ENCODE measurements around the gene ZNF324.
A peak's percentile ranks its signal among the peaks of the same experiment; 100 is the strongest.
"Not testable (repeated sequence)": the region's sequence is repeated elsewhere in the genome, so short reads cannot be mapped to it uniquely, and the experiment has no call there.

ZNF324 gene

GRCh38 chr19:58507602-58508223 is 40.8 kb downstream of the ZNF324 start:
- DNase-seq = not testable (repeated sequence)

- DNase-seq = no peak
These were observed 42.8 kb downstream of the ZNF324 start for GRCh38 chr19:58509731-58510083.

- no peak for DNase-seq
These were observed 43.4 kb downstream of the ZNF324 start for GRCh38 chr19:58510084-58510862.

- DNase-seq = no peak
These were observed 44.7 kb downstream of the ZNF324 start, which contains the start of gene SLC27A5 for GRCh38 chr19:58511353-58512208. Gene SLC27A5 (minus strand): TSS chr19:58511992. CDS start chr19:58511955, 37 bp downstream.

DNA sequence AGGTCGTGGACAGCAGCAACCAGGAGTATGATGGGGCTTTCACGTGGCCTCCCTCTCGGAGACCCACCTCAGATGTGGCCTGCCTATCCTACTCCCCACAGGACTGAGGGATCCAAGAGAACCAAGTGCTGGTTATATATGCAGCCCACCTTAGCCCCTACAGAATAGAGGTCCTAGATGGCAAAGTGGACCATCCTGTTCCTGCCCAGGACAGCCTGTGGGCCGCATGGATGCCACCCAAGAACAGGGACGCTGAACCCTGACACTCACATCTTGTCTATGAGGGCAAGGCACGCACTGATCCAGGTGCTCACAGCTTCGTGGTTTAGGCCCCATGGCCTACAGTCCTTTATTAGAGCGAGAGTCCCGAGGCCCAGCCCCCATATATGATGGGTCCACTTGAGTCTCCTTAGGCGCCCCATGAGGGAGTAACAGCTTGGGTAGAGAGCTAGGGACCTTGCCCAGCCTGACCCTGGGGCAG is 46.4 kb downstream of the ZNF324 start:
- no peak for DNase-seq

GRCh38 chr19:58513694-58514563 is 47.0 kb downstream of the ZNF324 start:
- DNase-seq = peak; percentile 81 to 95 (median 90)

DNA sequence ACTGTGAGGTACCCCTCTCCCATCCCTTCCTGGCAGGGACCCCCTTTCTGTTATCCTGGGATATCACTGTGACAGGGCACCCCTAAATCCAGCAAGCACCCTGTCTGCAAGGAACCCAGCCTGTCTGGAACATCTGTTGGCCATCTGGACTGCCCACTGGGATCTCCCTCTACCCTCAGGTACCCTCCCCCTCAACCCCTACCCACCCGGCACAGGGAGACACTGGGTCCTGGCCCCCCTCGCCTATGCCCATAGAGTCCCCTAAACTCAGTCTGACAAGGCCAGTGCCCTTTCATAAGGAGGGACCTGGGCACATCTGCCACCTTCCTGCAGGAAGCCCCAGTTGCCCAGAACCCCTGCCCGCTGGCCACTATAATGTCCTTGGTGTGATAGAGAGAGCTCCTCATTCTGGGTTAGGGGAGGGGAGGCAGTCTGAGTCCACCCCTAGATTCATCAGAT is 47.7 kb downstream of the ZNF324 start:
- DNase-seq = no peak

GRCh38 chr19:58515259-58515658 is 48.4 kb downstream of the ZNF324 start:
- no peak for DNase-seq

- no peak for DNase-seq
These were observed 49.5 kb downstream of the ZNF324 start for GRCh38 chr19:58516246-58516836.

DNA sequence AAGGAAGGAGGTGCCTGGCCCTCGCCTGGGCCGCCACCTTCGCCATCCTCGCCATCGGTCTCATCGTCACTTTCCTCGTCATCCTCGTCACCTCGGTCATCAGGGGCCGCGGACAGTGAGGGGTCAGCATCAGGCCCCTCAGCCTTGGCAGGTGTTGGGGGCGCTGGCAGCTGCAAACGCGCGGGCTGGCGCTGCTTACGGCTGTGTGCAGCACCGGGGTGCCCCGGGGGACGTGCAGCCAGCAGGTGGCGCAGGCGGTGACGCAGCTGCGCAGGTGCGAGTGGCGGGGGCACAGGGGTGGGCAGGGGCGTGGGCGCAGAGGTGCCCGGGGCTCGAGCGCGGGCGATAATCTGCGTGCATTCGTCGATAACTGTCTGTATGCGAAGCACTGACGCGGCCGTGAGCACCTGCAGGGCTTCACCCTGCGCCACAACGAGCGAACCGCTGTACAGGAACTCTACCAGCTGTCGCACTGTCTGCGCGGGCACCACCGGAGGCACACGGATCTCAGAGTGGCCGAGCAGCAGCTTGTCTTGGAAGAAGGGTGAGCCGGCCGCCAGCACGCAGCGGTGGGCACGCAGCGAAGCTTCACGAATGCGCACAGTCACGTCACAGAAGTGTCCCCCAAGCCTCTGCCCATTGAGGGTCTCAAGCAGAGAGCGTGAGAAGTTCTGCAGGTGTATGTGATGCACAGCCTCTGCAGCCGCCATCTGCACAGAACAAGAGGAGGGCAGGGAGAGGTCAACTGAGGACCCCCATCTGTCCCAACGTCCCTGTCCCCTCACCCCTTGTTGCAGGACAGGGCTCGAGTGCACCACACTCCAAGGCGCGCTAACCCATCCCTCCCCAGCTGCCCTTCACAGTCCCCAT is 50.3 kb downstream of the ZNF324 start:
- no peak for DNase-seq

DNA sequence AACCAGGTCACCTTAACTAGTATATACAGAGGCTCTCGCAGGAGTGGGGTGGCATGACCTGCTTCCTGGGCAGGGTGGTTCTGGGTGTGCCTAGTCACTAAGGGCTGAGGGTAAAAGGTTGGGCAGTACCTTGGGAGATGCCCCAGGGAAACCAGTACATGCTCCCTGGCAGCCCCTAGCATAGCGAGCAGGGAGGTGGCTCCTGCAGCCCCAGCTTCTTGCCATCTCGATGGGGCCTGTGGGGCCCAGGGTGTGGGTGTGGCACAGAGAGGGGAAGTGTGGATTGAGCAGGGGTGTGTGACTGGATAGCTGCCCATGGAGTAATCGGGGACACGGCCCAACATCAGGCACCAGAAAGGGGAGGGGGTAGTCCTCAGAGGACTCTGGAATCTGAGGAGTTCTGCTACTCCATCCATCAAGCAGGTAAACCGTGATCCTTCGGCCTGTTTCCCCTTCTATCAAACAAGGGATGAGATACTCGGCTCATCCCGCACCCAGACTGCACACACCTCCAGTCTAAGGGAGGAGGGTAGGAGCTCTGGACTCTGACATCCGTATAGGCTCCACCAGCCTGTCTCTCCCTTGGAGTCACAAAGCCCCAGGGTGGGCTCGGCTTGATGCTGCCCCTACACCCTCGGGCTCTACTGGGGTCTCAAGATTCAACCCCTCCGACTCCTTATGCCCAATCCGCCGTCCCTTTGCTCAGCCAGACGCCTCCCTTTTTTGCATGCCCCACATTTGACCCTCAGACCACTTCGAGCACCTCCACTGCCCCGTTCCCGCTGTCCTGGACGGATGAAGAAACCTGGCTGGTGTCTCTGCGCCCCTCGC is 51.6 kb downstream of the ZNF324 start:
- DNase-seq = no peak

DNA sequence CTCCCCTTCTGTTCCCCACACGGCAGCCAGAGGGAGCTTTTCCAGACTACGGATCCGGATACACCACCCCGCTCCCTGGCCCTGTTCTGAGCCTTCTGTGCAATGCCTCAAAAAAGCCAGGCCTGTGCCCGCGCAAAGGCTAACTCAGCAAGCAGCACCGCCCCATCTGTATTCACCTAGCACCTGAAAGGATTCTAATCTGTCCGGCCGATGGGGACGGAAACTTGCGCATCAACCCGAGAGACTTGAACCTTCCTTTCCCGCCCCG is 52.1 kb downstream of the ZNF324 start:
- peak in 2 of 4 experiments; percentile 13 to 41 for DNase-seq

DNA sequence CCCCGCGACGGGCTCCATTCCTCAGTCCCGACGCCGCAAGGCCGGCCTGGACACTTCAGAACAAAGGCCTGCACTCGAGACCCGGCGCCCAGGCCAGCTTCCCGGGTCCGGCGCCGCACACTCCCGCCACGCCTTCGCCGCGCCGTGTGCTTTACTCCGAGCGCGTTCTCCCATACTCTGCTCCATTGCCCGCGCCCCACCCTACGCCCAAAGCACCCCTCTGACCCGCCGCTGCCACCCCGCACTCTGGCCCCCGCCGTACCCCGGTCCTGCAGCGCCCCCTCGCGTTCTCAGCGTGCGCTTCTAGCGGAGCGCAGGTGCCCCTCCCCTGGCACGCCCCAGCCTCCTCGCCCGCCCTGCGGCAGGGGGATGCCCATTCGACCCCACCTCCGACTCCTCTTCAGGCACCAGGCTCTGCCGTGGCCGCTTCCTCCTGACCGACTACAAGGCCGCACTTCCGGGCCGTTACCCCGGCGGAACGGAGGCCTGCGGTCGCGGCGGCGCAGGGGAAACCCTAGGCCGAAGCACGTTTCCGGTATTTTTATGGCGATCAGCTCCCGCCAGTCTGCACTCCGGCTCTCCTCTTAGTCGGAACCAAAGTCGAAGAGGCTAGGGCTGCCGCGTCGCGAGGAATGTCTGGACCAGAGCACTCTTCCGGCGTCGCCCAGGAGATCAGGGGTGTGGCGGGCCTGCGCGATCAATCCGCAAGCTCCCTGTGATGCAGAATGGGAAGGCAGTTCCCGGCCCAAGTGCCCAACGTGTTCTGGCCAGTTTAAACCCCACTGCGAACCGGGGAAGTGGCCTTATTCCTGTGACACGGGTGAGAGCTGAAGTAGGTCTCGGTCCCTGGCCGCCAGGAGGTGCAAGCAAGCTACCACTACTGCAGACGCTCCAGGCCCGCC is 52.7 kb downstream of the ZNF324 start, which contains the start of gene ZBTB45:
ZBTB45 (minus strand) TSS at position 456 of the 902 bp plus-strand sequence. CDS start 2,137 bp downstream, outside the sequence.
- DNase-seq = peak; percentile 80 to 98 (median 88)

GRCh38 chr19:58520257-58520599 is 53.3 kb downstream of the ZNF324 start:
- DNase-seq = no peak

GRCh38 chr19:58521651-58522050 is 54.8 kb downstream of the ZNF324 start:
- DNase-seq = no peak

DNA sequence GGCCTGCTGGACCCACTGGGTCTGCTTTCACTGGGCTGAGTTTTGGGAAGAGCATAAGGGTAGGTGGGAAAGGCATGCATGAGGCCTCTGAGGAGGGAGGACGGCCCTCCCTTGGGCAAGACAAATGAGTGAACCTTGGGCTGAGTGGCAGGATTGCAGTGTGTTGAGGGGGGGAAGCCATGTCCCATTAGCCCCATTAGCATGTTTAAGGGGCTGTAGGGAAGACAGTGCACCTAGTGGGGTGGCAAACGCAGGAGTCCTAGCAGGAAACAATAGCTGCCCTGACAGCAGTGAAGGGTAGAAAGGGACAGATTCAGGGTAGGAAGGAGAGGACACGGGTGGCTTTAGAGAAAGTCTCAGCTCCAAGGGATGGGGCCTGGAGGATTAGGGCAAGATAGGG is 55.8 kb downstream of the ZNF324 start:
- no peak for DNase-seq

Measured in activated naive CD4-positive, alpha-beta T cell (primary cell).